H1 (cell line): ENCODE results near the gene JTB.

Experiments
- CHD2 ChIP-seq: IDR thresholded peaks from 2 replicates; pipeline ENCODE4 v1.6.1; 2012; ENCODE audit warnings: low read length, improper control_type of control experiment
- KDM5A ChIP-seq: fragments of 200-600 bp; IDR thresholded peaks from 2 replicates; pipeline ENCODE4 v1.7.1; 2012; ENCODE audit warnings: mild to moderate bottlenecking, low read length, inconsistent platforms, mixed read lengths
- POLR2A ChIP-seq, 2 experiments: IDR thresholded peaks; 1 replicate in 1 of 2; 2 replicates in 1 of 2; pipeline ENCODE4 v1.6.1; 2011; ENCODE audit warnings: low read depth in 2 of 2, low read length in 2 of 2, mild to moderate bottlenecking in 2 of 2; ENCODE audit errors: control extremely low read depth in 1 of 2
- SP1 ChIP-seq: IDR thresholded peaks from 2 replicates; pipeline ENCODE4 v1.6.1; 2011; ENCODE audit warnings: low read depth, low read length
- TAF1 ChIP-seq: IDR thresholded peaks from 2 replicates; pipeline ENCODE4 v1.6.1; 2011; ENCODE audit warnings: mild to moderate bottlenecking, low read depth, low read length
- TF ChIP-seq, protein P1 (sequence below), 3 experiments: IDR thresholded peaks; 1 replicate in 2 of 3; 2 replicates in 1 of 3; pipeline versions ENCODE4 v1.5.1 to v1.6.1; 2011; ENCODE audit warnings: low read length in 3 of 3, mild to moderate bottlenecking in 3 of 3, inconsistent platforms in 2 of 3, low read depth in 1 of 3, moderate library complexity in 1 of 3; ENCODE audit not compliant: insufficient read depth in 1 of 3; ENCODE audit errors: control extremely low read depth in 1 of 3
- TF ChIP-seq, protein P2 (sequence below): IDR thresholded peaks from 2 replicates; pipeline ENCODE4 v1.6.1; 2012; ENCODE audit warnings: low read length, inconsistent platforms

DNA sequence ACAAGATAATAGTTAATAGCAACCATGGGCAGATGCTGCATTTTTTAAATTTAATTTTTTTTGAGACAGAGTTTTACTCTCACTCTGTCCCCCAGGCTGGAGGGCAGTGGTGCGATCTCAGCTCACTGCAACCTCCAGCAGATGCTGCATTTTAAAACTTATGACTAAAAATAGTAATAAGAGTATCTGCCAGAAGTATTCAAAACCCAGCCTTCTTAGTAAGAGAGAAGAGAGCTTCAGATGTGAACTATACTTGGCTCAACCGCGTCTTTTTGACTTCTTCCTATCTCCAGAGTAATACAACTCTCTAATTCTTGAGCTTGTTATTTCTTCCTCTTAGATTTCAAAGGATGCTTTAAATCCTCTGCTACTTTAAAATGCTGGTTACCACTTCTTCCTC lies 17.7 kb upstream of the JTB start:
- TF ChIP-seq SP1, result no peak
- TF ChIP-seq, protein P1, sequence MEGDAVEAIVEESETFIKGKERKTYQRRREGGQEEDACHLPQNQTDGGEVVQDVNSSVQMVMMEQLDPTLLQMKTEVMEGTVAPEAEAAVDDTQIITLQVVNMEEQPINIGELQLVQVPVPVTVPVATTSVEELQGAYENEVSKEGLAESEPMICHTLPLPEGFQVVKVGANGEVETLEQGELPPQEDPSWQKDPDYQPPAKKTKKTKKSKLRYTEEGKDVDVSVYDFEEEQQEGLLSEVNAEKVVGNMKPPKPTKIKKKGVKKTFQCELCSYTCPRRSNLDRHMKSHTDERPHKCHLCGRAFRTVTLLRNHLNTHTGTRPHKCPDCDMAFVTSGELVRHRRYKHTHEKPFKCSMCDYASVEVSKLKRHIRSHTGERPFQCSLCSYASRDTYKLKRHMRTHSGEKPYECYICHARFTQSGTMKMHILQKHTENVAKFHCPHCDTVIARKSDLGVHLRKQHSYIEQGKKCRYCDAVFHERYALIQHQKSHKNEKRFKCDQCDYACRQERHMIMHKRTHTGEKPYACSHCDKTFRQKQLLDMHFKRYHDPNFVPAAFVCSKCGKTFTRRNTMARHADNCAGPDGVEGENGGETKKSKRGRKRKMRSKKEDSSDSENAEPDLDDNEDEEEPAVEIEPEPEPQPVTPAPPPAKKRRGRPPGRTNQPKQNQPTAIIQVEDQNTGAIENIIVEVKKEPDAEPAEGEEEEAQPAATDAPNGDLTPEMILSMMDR (IDR thresholded peaks at IDR 0.05; ENCODE audit: control extremely low read depth in 1 of 3, insufficient read depth in 1 of 3, low read depth in 1 of 3, low read length in 3 of 3), result no peak
- no peak for TF ChIP-seq CHD2
- TF ChIP-seq, protein P2, sequence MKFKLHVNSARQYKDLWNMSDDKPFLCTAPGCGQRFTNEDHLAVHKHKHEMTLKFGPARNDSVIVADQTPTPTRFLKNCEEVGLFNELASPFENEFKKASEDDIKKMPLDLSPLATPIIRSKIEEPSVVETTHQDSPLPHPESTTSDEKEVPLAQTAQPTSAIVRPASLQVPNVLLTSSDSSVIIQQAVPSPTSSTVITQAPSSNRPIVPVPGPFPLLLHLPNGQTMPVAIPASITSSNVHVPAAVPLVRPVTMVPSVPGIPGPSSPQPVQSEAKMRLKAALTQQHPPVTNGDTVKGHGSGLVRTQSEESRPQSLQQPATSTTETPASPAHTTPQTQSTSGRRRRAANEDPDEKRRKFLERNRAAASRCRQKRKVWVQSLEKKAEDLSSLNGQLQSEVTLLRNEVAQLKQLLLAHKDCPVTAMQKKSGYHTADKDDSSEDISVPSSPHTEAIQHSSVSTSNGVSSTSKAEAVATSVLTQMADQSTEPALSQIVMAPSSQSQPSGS, result no peak
- no peak for TF ChIP-seq KDM5A
- TF ChIP-seq TAF1, result no peak
- TF ChIP-seq POLR2A (IDR thresholded peaks at IDR 0.05; ENCODE audit: control extremely low read depth in 1 of 2, low read depth in 2 of 2, low read length in 2 of 2), result no peak
